GM12874 (cell line): ENCODE measurements around the gene PGAM1.

ENCODE experiments used
- TF ChIP-seq, protein P1 (sequence below): IDR thresholded peaks from 2 replicates; pipeline ENCODE4 v1.5.1; 2011; ENCODE audit warnings: low read depth, mild to moderate bottlenecking, control low read depth, low read length, moderate library complexity; ENCODE audit not compliant: insufficient read depth

PGAM1 gene

DNA sequence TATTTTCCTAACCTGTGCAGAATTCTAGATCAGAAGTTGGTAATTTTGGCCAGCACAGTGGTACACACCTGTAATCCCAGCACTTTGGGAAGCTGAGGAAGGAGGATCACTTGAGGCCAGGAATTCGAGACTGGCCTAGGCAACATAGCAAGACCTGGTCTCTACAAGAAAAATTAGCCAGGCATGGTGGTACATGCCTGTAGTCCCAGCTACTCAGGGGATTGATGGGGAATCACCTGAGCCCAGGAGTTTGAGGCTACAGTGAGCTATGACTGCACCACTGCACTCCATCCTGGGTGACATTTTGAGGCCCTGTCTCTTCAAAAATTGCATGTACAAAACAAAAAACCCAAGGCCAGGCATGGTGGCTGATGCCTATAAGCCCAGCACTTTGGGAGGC lies 8.6 kb downstream of the PGAM1 start:
- TF ChIP-seq, protein P1, sequence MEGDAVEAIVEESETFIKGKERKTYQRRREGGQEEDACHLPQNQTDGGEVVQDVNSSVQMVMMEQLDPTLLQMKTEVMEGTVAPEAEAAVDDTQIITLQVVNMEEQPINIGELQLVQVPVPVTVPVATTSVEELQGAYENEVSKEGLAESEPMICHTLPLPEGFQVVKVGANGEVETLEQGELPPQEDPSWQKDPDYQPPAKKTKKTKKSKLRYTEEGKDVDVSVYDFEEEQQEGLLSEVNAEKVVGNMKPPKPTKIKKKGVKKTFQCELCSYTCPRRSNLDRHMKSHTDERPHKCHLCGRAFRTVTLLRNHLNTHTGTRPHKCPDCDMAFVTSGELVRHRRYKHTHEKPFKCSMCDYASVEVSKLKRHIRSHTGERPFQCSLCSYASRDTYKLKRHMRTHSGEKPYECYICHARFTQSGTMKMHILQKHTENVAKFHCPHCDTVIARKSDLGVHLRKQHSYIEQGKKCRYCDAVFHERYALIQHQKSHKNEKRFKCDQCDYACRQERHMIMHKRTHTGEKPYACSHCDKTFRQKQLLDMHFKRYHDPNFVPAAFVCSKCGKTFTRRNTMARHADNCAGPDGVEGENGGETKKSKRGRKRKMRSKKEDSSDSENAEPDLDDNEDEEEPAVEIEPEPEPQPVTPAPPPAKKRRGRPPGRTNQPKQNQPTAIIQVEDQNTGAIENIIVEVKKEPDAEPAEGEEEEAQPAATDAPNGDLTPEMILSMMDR, result no peak

DNA sequence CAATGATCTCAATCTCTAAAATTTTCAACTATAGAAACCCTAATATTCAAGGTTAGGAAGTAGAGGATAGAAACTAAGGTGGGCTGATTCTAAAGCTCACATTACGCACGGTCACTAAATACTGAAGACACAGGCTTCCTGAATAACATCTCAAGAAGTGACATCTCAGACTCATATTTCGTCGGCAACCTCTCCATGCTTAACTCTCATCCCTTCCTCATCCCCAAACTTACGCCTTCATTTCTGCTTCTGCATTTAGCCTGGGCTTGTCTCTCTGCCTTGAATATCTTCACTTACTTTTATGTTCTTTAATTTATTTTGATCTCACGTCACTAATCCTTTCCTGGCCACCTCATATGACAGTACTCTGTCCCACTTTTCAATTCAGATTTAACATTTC lies 9.2 kb downstream of the PGAM1 start:
- TF ChIP-seq, protein P1, result no peak

GRCh38 chr10:97442277-97442676 lies 16.3 kb downstream of the PGAM1 start:
- TF ChIP-seq, protein P1, result no peak

DNA sequence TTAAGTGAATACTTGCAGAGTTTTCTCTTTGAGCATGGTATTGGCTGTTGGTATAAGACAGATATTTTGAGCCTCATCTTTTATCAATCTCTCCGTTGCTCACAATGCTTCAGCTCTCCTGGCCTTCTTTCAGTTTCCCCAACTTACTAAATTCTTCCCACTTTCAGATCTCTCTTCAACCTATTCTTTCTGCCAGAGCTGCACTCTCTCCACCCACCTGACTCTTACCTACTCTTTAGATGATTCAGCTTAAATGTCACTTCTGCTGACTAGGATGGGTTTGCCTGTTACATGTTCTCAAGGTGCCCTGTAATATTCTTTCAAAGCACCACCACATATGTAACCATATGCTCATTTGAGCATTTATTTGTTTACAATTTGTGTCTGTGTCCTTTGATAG lies 18.2 kb downstream of the PGAM1 start:
- TF ChIP-seq, protein P1, result no peak

DNA sequence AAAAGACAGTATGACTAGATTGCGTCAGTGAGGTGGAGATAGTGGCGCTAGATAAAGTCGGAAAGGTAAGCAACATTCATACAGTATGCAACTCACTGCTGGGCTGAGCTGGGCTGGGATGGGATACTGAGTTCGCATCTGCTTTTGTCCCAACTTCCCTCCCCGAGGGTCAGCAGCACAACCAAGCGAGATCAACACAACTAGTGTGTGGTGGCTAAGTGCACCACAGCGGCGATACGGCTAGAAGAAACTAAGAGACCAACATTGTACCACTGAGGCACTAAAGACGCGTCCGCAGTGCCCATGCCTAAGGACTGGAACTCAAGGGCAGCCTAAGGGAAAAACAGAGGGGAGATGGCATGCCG lies 19.3 kb downstream of the PGAM1 start:
- TF ChIP-seq, protein P1, result no peak

- TF ChIP-seq, protein P1, result no peak; the same call in 1 of the 2 replicates
Observed at GRCh38 chr10:97445722-97446639, 20.0 kb downstream of the PGAM1 start, which contains the start of the genes EXOSC1 and ZDHHC16. Gene EXOSC1 (minus strand): TSS chr10:97446006. CDS start chr10:97445985, 21 bp downstream. Gene ZDHHC16 (plus strand): TSS chr10:97446175. CDS start chr10:97451676, 5,501 bp downstream.

- TF ChIP-seq, protein P1, result no peak
Observed at GRCh38 chr10:97450828-97451227, 24.8 kb downstream of the PGAM1 start.
